Mucosa of descending colon (tissue), 3 donors: ENCODE results near the gene CADM1. TPM values are rescaled to one million over a fixed set of nuclear protein-coding genes. Genes with fewer than 3 reads are reported as not detected.

Source experiments
- ATAC-seq: fragments of 200-7000 bp; cut with Tn5 transposase; one replicate; pipeline ENCODE4 v1.9.1; 2020; ENCODE audit warnings: mild to moderate bottlenecking, moderate library complexity
- DNase-seq, 3 donors: peaks; one replicate each; pipeline ENCODE4 v3.0.0-alpha.2; 2020
- H3K36me3 ChIP-seq: fragments of 200-600 bp; one replicate; pipeline ENCODE4 v1.8.0; 2021; ENCODE audit warnings: low read depth, mild to moderate bottlenecking
- H3K4me1 ChIP-seq: fragments of 200-600 bp; one replicate; pipeline ENCODE4 v1.8.0; 2021; ENCODE audit warnings: low read depth, mild to moderate bottlenecking
- H3K4me3 ChIP-seq: fragments of 200-600 bp; one replicate; pipeline ENCODE4 v1.8.0; 2021; ENCODE audit warnings: mild to moderate bottlenecking
- H3K9me3 ChIP-seq: fragments of 200-600 bp; one replicate; pipeline ENCODE4 v1.8.0; 2021; ENCODE audit warnings: mild to moderate bottlenecking
- intact Hi-C, 2 donors: fragments of 100-400 bp; cut with DNase I in 1 of 2; cut with micrococcal nuclease in 1 of 2; formaldehyde crosslinking; loops; one replicate each; pipeline versions ENCODE4 v1.11.0 to v1.11.1; 2022; cut with DNase I, micrococcal nuclease
- total RNA-seq, 3 donors: library from RNA; stranded (reverse); fragmentation: NEBNext Ultra II Directional in 2 of 3; extraction: Animal tissue kit (Norgen Biotek cat#: 25700) in 2 of 3; gene quantifications; one replicate each; pipeline versions ENCODE4 v1.2.1 to v1.2.4, GENCODE V29; 2021 to 2023
- TF ChIP-seq, protein P1 (sequence below): fragments of 200-600 bp; IDR thresholded peaks from one replicate; pipeline ENCODE4 v1.8.0; 2022; ENCODE audit warnings: antibody characterized with exemption, mild to moderate bottlenecking
- donor health status: DM: no; HTN: no; CAD: no; lungs with moderate emphysema.
- donor health status: DM: no; HTN: no; CAD: no.
- donor health status: DM: no; HTN: yes; CAD: no.

The CADM1 gene
- total RNA-seq, 3 donors from 2014 or later: 4.3 to 20.2 (median 7.2) TPM

DNA sequence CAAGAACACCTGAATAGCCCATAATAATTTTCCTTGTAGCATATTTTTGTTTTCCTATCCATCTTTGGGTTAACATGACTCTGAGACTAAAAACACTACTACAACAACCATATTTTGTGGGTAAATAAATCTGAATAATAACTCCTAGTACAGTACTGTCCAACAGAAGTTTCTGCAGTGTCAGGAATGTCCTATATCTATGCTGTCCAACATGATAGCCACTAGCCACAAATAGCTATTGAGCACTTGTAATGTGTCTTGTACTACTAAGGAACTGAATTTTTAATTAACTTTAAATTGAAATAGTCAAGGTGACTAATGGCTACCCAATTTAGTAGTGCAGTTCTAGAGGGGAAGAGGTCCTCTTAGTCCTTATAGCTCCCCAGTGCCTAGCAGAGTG lies 135.6 kb downstream of the CADM1 start:
- intact Hi-C loops: no loop called here
- no peak for DNase-seq
- Histone ChIP-seq H3K9me3 (no peaks in the 10 kb centered on the region), H3K4me3 (no peak overlapping the region), H3K36me3 (no peaks in the 10 kb centered on the region), H3K4me1 (no peaks in the 10 kb centered on the region)
- ATAC-seq: no peak
- TF ChIP-seq, protein P1, sequence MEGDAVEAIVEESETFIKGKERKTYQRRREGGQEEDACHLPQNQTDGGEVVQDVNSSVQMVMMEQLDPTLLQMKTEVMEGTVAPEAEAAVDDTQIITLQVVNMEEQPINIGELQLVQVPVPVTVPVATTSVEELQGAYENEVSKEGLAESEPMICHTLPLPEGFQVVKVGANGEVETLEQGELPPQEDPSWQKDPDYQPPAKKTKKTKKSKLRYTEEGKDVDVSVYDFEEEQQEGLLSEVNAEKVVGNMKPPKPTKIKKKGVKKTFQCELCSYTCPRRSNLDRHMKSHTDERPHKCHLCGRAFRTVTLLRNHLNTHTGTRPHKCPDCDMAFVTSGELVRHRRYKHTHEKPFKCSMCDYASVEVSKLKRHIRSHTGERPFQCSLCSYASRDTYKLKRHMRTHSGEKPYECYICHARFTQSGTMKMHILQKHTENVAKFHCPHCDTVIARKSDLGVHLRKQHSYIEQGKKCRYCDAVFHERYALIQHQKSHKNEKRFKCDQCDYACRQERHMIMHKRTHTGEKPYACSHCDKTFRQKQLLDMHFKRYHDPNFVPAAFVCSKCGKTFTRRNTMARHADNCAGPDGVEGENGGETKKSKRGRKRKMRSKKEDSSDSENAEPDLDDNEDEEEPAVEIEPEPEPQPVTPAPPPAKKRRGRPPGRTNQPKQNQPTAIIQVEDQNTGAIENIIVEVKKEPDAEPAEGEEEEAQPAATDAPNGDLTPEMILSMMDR: no peak

DNA sequence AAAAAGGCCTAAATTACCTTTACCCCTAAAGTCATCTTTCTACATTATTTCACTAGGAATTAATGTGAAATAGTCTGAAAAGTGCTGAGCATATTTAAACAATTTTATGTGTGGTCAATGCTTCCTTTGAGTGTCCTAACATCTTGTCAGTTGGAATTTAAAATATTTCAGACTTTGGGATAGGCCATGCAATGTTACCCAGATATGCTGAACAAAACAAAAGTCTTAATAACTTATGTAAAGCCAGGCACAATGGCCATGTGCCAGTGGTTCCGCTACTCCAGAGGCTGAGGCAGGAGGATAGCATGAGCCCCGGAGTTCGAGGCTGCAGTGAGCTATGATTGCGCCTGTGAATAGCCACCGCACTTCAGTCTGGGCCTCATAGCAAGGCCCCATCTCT lies 137.4 kb downstream of the CADM1 start:
- Histone ChIP-seq H3K4me1 (no peaks in the 10 kb centered on the region), H3K9me3 (no peaks in the 10 kb centered on the region), H3K4me3 (no peak overlapping the region), H3K36me3 (no peaks in the 10 kb centered on the region)
- TF ChIP-seq, protein P1: no peak
- no peak for ATAC-seq
- intact Hi-C loops: no loop called here
- no peak for DNase-seq

DNA sequence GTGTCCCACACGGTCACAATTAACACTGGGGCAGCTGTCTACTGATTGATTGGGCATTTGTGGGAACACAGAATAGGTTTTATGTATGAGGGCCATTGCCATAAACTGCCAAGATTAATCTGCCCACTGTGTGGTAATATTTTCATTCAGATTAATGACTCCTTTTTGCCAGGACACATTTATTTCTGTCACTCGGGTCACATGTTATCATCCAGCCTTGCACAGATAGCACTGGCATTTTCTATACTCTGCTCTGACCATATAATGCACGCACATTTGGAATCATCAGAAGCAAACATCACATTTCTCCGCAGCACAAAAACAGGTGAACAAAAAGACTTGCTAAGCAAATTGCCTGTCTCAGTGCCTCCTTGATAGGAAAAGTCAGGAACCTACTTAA lies 138.3 kb downstream of the CADM1 start:
- no peak for ATAC-seq
- DNase-seq: no peak
- Histone ChIP-seq H3K4me1 (no peaks in the 10 kb centered on the region), H3K4me3 (no peak overlapping the region), H3K9me3 (no peaks in the 10 kb centered on the region), H3K36me3 (no peaks in the 10 kb centered on the region)
- intact Hi-C loops: no loop called here
- TF ChIP-seq, protein P1: no peak

DNA sequence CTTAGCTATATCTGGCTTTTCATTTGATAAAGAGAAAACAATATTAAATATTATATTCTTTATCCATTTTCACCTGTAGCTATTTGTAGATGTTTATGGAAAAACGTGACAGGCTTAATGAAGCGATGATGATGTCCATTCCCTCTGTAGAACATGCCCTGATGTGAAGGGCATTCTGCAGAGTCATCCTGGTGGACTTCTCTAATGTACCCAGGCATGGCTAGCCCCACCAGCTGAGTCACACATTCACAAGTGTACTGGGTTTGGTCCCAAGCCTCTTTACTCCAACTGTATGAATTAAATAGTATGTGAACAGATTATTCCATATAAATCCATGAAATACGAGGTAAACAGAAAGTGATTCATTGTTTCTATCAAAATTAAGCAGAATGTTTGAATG lies 139.3 kb downstream of the CADM1 start:
- Histone ChIP-seq H3K4me3 (no peak overlapping the region), H3K36me3 (no peaks in the 10 kb centered on the region), H3K4me1 (no peaks in the 10 kb centered on the region), H3K9me3 (no peaks in the 10 kb centered on the region)
- no peak for DNase-seq
- TF ChIP-seq, protein P1: no peak
- ATAC-seq: no peak
- intact Hi-C loops: no loop called here

DNA sequence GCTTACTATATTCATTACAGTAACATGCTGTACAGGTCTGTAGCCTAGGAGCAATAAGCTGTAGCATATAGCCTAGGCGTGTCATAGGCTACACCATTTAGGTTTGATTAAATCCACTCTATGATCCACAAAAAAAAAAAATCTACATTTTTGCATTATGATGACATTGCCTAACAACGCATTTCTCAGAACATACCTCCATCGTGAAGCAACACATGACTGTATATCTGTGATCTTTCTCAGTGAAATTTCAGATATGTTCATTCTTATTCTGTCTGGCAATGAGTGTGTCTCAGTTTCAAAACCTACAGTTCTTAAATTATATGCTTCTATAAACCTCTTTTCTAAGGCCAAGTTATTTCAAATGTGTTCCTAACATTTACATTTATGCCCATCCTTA lies 140.3 kb downstream of the CADM1 start:
- intact Hi-C loops: no loop called here
- Histone ChIP-seq H3K36me3 (no peaks in the 10 kb centered on the region), H3K4me1 (no peaks in the 10 kb centered on the region), H3K9me3 (no peaks in the 10 kb centered on the region), H3K4me3 (no peak overlapping the region)
- ATAC-seq (no peak), DNase-seq (no peak)
- TF ChIP-seq, protein P1: no peak

DNA sequence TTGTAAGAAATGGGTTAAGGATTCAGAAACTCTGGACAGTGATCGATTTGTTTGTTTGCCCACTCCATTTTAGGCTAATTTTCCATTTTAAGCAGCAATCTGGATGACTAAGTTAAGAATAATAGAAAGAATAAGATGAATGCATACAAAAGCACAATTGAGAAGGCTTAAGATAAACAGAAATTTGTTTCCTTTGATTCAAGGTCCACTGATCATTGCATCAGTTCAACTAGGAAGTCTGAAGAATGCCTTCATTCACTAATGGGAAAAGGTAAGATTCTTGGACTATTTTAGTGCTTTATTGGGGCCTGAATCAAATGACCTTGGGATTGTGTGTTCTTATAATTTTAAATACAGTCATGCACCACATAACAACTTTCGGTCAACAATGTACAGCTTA lies 140.8 kb downstream of the CADM1 start:
- ATAC-seq (no peak), DNase-seq (no peak)
- TF ChIP-seq, protein P1: no peak
- H3K9me3 ChIP-seq: no peaks in the 10 kb centered on the region
- no peaks in the 10 kb centered on the region for H3K36me3 ChIP-seq
- intact Hi-C loops: no loop called here
- no peak overlapping the region for H3K4me3 ChIP-seq
- H3K4me1 ChIP-seq: no peaks in the 10 kb centered on the region
